ENCODE results near the gene FOXJ3.

The FOXJ3 gene

GRCh38 chr1:42146626-42147320, 188.3 kb downstream of the FOXJ3 start:
- Histone ChIP-seq H3K36me3 (ENCODE audit: control insufficient read depth, low read length) (no peaks in the 10 kb centered on the region), H4K20me1 (ENCODE audit: control insufficient read depth, insufficient read depth, low read depth, low read length) (no peaks in the 10 kb centered on the region), H3K9me2 (replicated peaks; ENCODE audit: control insufficient read depth, low read length) (no peaks in the 10 kb centered on the region), H3K27me3 (ENCODE audit: control insufficient read depth, low read length) (peaks cover 8% of the 10 kb centered on the region; the same call in 1 of the 2 replicates), H3K4me2 (ENCODE audit: low read length) (no peak overlapping the region), H3K4me3 (ENCODE audit: low read length) (no peak overlapping the region), H3F3A (ENCODE audit: control insufficient read depth, insufficient read depth) (no peaks in the 10 kb centered on the region), H3K27ac (ENCODE audit: low read depth, low read length) (no peak overlapping the region), H3K4me1 (ENCODE audit: control insufficient read depth, low read length) (no peaks in the 10 kb centered on the region), H3K79me2 (ENCODE audit: control insufficient read depth, low read length) (no peaks in the 10 kb centered on the region), H3K9me3 (ENCODE audit: control insufficient read depth, insufficient read depth, low read length) (no peaks in the 10 kb centered on the region)
- TF ChIP-seq CTCF (IDR thresholded peaks at IDR 0.05; ENCODE audit: low read depth, low read length, poor library complexity, severe bottlenecking), result peak; percentile 81
- no peak for TF ChIP-seq EZH2phosphoT487 (IDR thresholded peaks at IDR 0.05; ENCODE audit: borderline replicate concordance, low read length)

- Histone ChIP-seq H3F3A (ENCODE audit: control insufficient read depth, insufficient read depth) (no peaks in the 10 kb centered on the region), H3K9me2 (replicated peaks; ENCODE audit: control insufficient read depth, low read length) (no peaks in the 10 kb centered on the region), H3K36me3 (ENCODE audit: control insufficient read depth, low read length) (no peaks in the 10 kb centered on the region), H3K27ac (ENCODE audit: low read depth, low read length) (no peak overlapping the region), H3K4me1 (ENCODE audit: control insufficient read depth, low read length) (no peaks in the 10 kb centered on the region), H3K4me3 (ENCODE audit: low read length) (no peak overlapping the region), H3K9me3 (ENCODE audit: control insufficient read depth, insufficient read depth, low read length) (no peaks in the 10 kb centered on the region), H4K20me1 (ENCODE audit: control insufficient read depth, insufficient read depth, low read depth, low read length) (no peaks in the 10 kb centered on the region), H3K27me3 (ENCODE audit: control insufficient read depth, low read length) (peaks cover 8% of the 10 kb centered on the region; the same call in 1 of the 2 replicates), H3K4me2 (ENCODE audit: low read length) (no peak overlapping the region), H3K79me2 (ENCODE audit: control insufficient read depth, low read length) (no peaks in the 10 kb centered on the region)
- TF ChIP-seq EZH2phosphoT487 (IDR thresholded peaks at IDR 0.05; ENCODE audit: borderline replicate concordance, low read length) (no peak), CTCF (IDR thresholded peaks at IDR 0.05; ENCODE audit: low read depth, low read length, poor library complexity, severe bottlenecking) (no peak)
Observed at GRCh38 chr1:42145764-42146625, 189.0 kb downstream of the FOXJ3 start.

- Histone ChIP-seq H3K36me3 (ENCODE audit: control insufficient read depth, low read length) (no peaks in the 10 kb centered on the region), H3K27me3 (ENCODE audit: control insufficient read depth, low read length) (peaks cover 8% of the 10 kb centered on the region; the same call in 1 of the 2 replicates), H3F3A (ENCODE audit: control insufficient read depth, insufficient read depth) (no peaks in the 10 kb centered on the region), H3K79me2 (ENCODE audit: control insufficient read depth, low read length) (no peaks in the 10 kb centered on the region), H3K27ac (ENCODE audit: low read depth, low read length) (no peak overlapping the region), H4K20me1 (ENCODE audit: control insufficient read depth, insufficient read depth, low read depth, low read length) (no peaks in the 10 kb centered on the region), H3K9me3 (ENCODE audit: control insufficient read depth, insufficient read depth, low read length) (no peaks in the 10 kb centered on the region), H3K4me3 (ENCODE audit: low read length) (no peak overlapping the region), H3K4me1 (ENCODE audit: control insufficient read depth, low read length) (no peaks in the 10 kb centered on the region), H3K4me2 (ENCODE audit: low read length) (no peak overlapping the region), H3K9me2 (replicated peaks; ENCODE audit: control insufficient read depth, low read length) (no peaks in the 10 kb centered on the region)
- TF ChIP-seq EZH2phosphoT487 (IDR thresholded peaks at IDR 0.05; ENCODE audit: borderline replicate concordance, low read length), result no peak
Observed at GRCh38 chr1:42145389-42145716, 189.7 kb downstream of the FOXJ3 start.

All from DOHH2 (cell line).